Gastrocnemius medialis (tissue), 4 donors: ENCODE measurements around the gene INF2. TPM values are rescaled to one million over a fixed set of nuclear protein-coding genes. Genes with fewer than 3 reads are reported as not detected.

Experiments used
- ATAC-seq, 2 donors: fragments of 150-250 bp; one replicate each; pipeline ENCODE4 v1.9.1; 2016
- DNase-seq, 2 donors: peaks; one replicate each; pipeline ENCODE4 v3.0.0-alpha.2; 2019
- H3K27ac ChIP-seq, 4 donors: fragments of 200-600 bp; sonication (generic); 1 replicate in 1 of 4; 2 replicates in 3 of 4; pipeline ENCODE4 v1.5.1; 2016 to 2018; ENCODE audit warnings: mild to moderate bottlenecking in 2 of 4, moderate library complexity in 1 of 4
- H3K27me3 ChIP-seq, 3 donors: fragments of 200-600 bp; sonication (generic) in 2 of 3; 1 replicate in 1 of 3; 2 replicates in 2 of 3; pipeline versions ENCODE4 v1.5.1 to v1.6.0; 2016 to 2019; ENCODE audit warnings: mild to moderate bottlenecking in 1 of 3, moderate library complexity in 1 of 3
- H3K36me3 ChIP-seq, 2 donors: fragments of 200-600 bp; sonication (generic) in 1 of 2; one replicate each; pipeline ENCODE4 v1.5.1; 2017 to 2018
- H3K4me1 ChIP-seq, 2 donors: fragments of 200-600 bp; sonication (generic) in 1 of 2; one replicate each; pipeline ENCODE4 v1.5.1; 2016 to 2017; ENCODE audit warnings: mild to moderate bottlenecking in 2 of 2
- H3K4me3 ChIP-seq, 4 donors: fragments of 200-600 bp; sonication (generic) in 3 of 4; 1 replicate in 1 of 4; 2 replicates in 3 of 4; pipeline ENCODE4 v1.5.1; 2016 to 2019; ENCODE audit warnings: mild to moderate bottlenecking in 2 of 4
- H3K9me3 ChIP-seq, 3 donors: fragments of 200-600 bp; sonication (generic) in 2 of 3; 1 replicate in 1 of 3; 2 replicates in 2 of 3; pipeline ENCODE4 v1.5.1; 2016 to 2019
- CTCF ChIP-seq, 5 experiments: fragments of 450-650 bp in 3 of 5; fragments of 200-600 bp in 2 of 5; sonication (generic) in 2 of 5; IDR thresholded peaks in 4 of 5; conservative IDR thresholded peaks in 1 of 5; 1 replicate in 4 of 5; 2 replicates in 1 of 5; pipeline ENCODE4 v1.5.1; 2016 to 2019; ENCODE audit warnings: antibody characterized with exemption in 5 of 5, mild to moderate bottlenecking in 3 of 5, moderate library complexity in 3 of 5
- POLR2A ChIP-seq, 2 donors: fragments of 450-650 bp; IDR thresholded peaks; one replicate each; pipeline ENCODE4 v1.6.1; 2017; ENCODE audit warnings: antibody characterized with exemption in 2 of 2, mild to moderate bottlenecking in 2 of 2, moderate library complexity in 2 of 2
- in situ Hi-C, 4 donors: fragments of 200-750 bp; cut with MboI; loops; one replicate each; pipeline versions ENCODE4 v1.15.0 to v1.8.0; 2017; ENCODE audit warnings: low sequenced_read_pairs in 4 of 4
- intact Hi-C: fragments of 100-400 bp; cut with DNase I; formaldehyde crosslinking; loops from one replicate; pipeline ENCODE4 v1.15.1; 2023; ENCODE audit warnings: low total_unique reads
- total RNA-seq, 4 donors: library from RNA; depleted of rRNA; stranded (reverse); fragments of >200 nt; gene quantifications; one replicate each; pipeline versions ENCODE4 v1.1.0 to v1.2.3, GENCODE V29; 2016

INF2 gene
- total RNA-seq, 4 donors from 2014 or later, result 11.6 to 34.6 (median 19.7) TPM

- TF ChIP-seq POLR2A (IDR thresholded peaks at IDR 0.05), result no peak
- no peak for TF ChIP-seq CTCF (IDR thresholded peaks at IDR 0.05 in 4 of 5, conservative IDR thresholded peaks at IDR 0.05 in 1 of 5)
- DNase-seq (no peak), ATAC-seq (no peak)
- H3K36me3 ChIP-seq, result peaks cover 0 to 16% of the 10 kb centered on the region in 2 donors
- in situ Hi-C loops (no loop called here), intact Hi-C loops (loop anchor here (1.0 kb wide), 1 partner anchor 27 kb away; the partner anchor contains the start of gene ADSS1)
- H3K4me3 ChIP-seq, result peak overlapping the region; percentile 44 to 98 (median 76)
- H3K4me1 ChIP-seq, result peaks cover 45 to 56% of the 10 kb centered on the region in 2 donors
- peak overlapping the region; percentile 90 to 99 (median 94) for H3K27ac ChIP-seq
- H3K9me3 ChIP-seq, result no peaks in the 10 kb centered on the region
- H3K27me3 ChIP-seq, result no peaks in the 10 kb centered on the region
Measured at GRCh38 chr14:104751539-104752422, 62.4 kb downstream of the INF2 start.

GRCh38 chr14:104752423-104752734 lies 63.0 kb downstream of the INF2 start:
- Histone ChIP-seq H3K27me3 (no peaks in the 10 kb centered on the region), H3K36me3 (peaks cover 0 to 22% of the 10 kb centered on the region in 2 donors), H3K27ac (peak overlapping the region; percentile 90 to 99 (median 94)), H3K4me3 (peak overlapping the region; percentile 44 to 98 (median 76)), H3K4me1 (peaks cover 44 to 53% of the 10 kb centered on the region in 2 donors), H3K9me3 (no peaks in the 10 kb centered on the region)
- in situ Hi-C loops, result no loop called here
- intact Hi-C loops, result loop anchor here (1.0 kb wide), 1 partner anchor 28 kb away; the partner anchor contains the start of gene ADSS1
- ATAC-seq, result peak; percentile 5 to 6
- no peak for DNase-seq
- TF ChIP-seq POLR2A (IDR thresholded peaks at IDR 0.05) (peak; percentile 6 to 32), CTCF (IDR thresholded peaks at IDR 0.05 in 4 of 5, conservative IDR thresholded peaks at IDR 0.05 in 1 of 5) (no peak)

- in situ Hi-C loops, result no loop called here
- H3K4me1 ChIP-seq, result peaks cover 44 to 48% of the 10 kb centered on the region in 2 donors
- intact Hi-C loops, result loop anchor here (1.0 kb wide), 1 partner anchor 29 kb away; the partner anchor contains the start of gene ADSS1
- H3K27me3 ChIP-seq, result no peaks in the 10 kb centered on the region
- no peaks in the 10 kb centered on the region for H3K9me3 ChIP-seq
- DNase-seq, result peak; percentile 99
- peak; percentile 79 to 84 for ATAC-seq
- peak within 1 kb of the TSS; percentile 84 to 98 (median 92) for H3K4me3 ChIP-seq
- peaks cover 0 to 27% of the 10 kb centered on the region in 2 donors for H3K36me3 ChIP-seq
- peak within 1 kb of the TSS; percentile 90 to 99 (median 94) for H3K27ac ChIP-seq
- TF ChIP-seq CTCF (IDR thresholded peaks at IDR 0.05 in 4 of 5, conservative IDR thresholded peaks at IDR 0.05 in 1 of 5), result peak in 1 of 5 experiments; percentile 33
- peak; percentile 91 to 95 for TF ChIP-seq POLR2A (IDR thresholded peaks at IDR 0.05)
Measured at GRCh38 chr14:104752735-104753527, 63.5 kb downstream of the INF2 start, which contains the start of gene SIVA1. TSS of gene SIVA1 (plus strand) at chr14:104753147. CDS start at chr14:104753202, 55 bp downstream.

- ATAC-seq (no peak), DNase-seq (no peak)
- Histone ChIP-seq H3K27me3 (no peaks in the 10 kb centered on the region), H3K27ac (peak overlapping the region; percentile 90 to 99 (median 94)), H3K4me1 (peaks cover 37 to 42% of the 10 kb centered on the region in 2 donors), H3K9me3 (no peaks in the 10 kb centered on the region), H3K4me3 (peak overlapping the region; percentile 84 to 98 (median 92)), H3K36me3 (peaks cover 0 to 34% of the 10 kb centered on the region in 2 donors)
- in situ Hi-C loops (no loop called here), intact Hi-C loops (no loop called here)
- TF ChIP-seq CTCF (IDR thresholded peaks at IDR 0.05 in 4 of 5, conservative IDR thresholded peaks at IDR 0.05 in 1 of 5) (no peak), POLR2A (IDR thresholded peaks at IDR 0.05) (no peak)
Measured at GRCh38 chr14:104753528-104754212, 64.3 kb downstream of the INF2 start.
